G401.6 (cell line): ENCODE results near the gene KIF26A.
"Not testable (repeated sequence)": the region's sequence is repeated elsewhere in the genome, so short reads cannot be mapped to it uniquely, and the experiment has no call there.

Source experiments
- FAIRE-seq: peaks from 2 replicates; lab custom pipeline; 2012; peaks lifted over from hg19 to GRCh38; lab: Jason Lieb, UNC

The KIF26A gene

GRCh38 chr14:104144453-104144790 lies 6.0 kb downstream of the KIF26A start:
- no peak for FAIRE-seq

GRCh38 chr14:104144911-104145825 lies 6.8 kb downstream of the KIF26A start:
- FAIRE-seq: no peak

- FAIRE-seq: no peak
These were observed 7.6 kb downstream of the KIF26A start for GRCh38 chr14:104145826-104146601.

GRCh38 chr14:104146651-104147345 lies 8.4 kb downstream of the KIF26A start:
- FAIRE-seq: no peak

GRCh38 chr14:104147346-104148125 lies 9.1 kb downstream of the KIF26A start:
- FAIRE-seq: no peak

- no peak for FAIRE-seq
These were observed 10.3 kb downstream of the KIF26A start for GRCh38 chr14:104148433-104149277.

- no peak for FAIRE-seq
These were observed 10.8 kb downstream of the KIF26A start for GRCh38 chr14:104149278-104149595.

- FAIRE-seq: no peak
These were observed 11.3 kb downstream of the KIF26A start for GRCh38 chr14:104149617-104150135.

- no peak for FAIRE-seq
These were observed 12.0 kb downstream of the KIF26A start for GRCh38 chr14:104150136-104151025.

GRCh38 chr14:104151026-104151381 lies 12.6 kb downstream of the KIF26A start:
- no peak for FAIRE-seq

- no peak for FAIRE-seq
These were observed 13.3 kb downstream of the KIF26A start for GRCh38 chr14:104151566-104152245.

GRCh38 chr14:104152246-104152575 lies 13.8 kb downstream of the KIF26A start:
- no peak for FAIRE-seq

GRCh38 chr14:104152686-104153393 lies 14.5 kb downstream of the KIF26A start:
- no peak for FAIRE-seq

GRCh38 chr14:104153394-104153755 lies 15.0 kb downstream of the KIF26A start:
- FAIRE-seq: not testable (repeated sequence)

- no peak for FAIRE-seq
These were observed 15.9 kb downstream of the KIF26A start for GRCh38 chr14:104154246-104154645.

GRCh38 chr14:104155513-104155912 lies 17.1 kb downstream of the KIF26A start:
- FAIRE-seq: no peak

GRCh38 chr14:104156142-104156541 lies 17.8 kb downstream of the KIF26A start:
- FAIRE-seq: no peak

GRCh38 chr14:104157016-104157928 lies 18.9 kb downstream of the KIF26A start:
- no peak for FAIRE-seq
